Lower leg skin (tissue), 3 donors: ENCODE results near the gene PNCK.

Experiments used
- POLR2A ChIP-seq, 2 donors: fragments of 450-650 bp; IDR thresholded peaks; one replicate each; pipeline ENCODE4 v1.6.1; 2016 to 2017; ENCODE audit warnings: antibody characterized with exemption in 2 of 2, mild to moderate bottlenecking in 1 of 2, moderate library complexity in 1 of 2
- TF ChIP-seq, protein P1 (sequence below), 3 donors: fragments of 450-650 bp; IDR thresholded peaks; one replicate each; pipeline ENCODE4 v1.5.1; 2016; ENCODE audit warnings: antibody characterized with exemption in 3 of 3, mild to moderate bottlenecking in 3 of 3, moderate library complexity in 2 of 3

DNA sequence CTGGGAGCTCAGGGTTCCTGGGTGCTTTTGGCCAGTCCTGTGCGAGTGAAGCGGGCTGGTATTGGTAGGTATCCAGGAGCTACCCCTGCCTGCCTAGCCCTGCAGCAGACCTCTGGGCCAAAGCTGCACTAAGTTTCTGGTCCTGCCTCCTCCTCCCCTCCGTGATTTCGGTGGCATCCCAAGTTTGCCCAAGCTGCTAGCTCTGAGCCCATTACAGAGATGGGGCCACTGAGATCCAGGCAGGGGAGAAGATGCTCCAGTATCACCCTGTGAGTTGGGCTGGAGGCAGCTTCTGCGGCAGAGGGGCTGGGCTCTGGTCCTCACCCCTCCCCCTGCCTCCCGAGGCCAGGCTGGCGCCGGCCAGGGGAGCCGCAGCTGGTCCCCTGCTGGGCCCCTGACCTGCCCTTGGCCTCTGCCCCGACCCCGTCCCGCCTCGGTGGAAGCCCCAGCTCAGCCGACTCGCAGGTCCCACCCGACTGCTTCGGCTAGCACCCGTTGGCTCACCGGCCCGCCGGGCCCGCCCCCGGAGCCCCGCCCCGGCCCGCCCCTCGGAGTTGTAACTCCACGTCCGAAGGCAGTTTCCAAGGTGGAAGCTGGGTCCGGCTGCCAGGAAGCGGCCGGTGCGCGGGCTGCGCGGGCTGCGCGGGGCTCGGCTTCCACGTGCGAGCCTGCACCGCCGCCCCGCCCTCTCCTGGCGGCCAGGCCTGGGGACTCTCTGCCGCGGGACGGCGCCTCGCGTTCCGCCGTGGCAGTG, 26.8 kb downstream of the PNCK start, which contains the start of gene DUSP9:
- TF ChIP-seq, protein P1, sequence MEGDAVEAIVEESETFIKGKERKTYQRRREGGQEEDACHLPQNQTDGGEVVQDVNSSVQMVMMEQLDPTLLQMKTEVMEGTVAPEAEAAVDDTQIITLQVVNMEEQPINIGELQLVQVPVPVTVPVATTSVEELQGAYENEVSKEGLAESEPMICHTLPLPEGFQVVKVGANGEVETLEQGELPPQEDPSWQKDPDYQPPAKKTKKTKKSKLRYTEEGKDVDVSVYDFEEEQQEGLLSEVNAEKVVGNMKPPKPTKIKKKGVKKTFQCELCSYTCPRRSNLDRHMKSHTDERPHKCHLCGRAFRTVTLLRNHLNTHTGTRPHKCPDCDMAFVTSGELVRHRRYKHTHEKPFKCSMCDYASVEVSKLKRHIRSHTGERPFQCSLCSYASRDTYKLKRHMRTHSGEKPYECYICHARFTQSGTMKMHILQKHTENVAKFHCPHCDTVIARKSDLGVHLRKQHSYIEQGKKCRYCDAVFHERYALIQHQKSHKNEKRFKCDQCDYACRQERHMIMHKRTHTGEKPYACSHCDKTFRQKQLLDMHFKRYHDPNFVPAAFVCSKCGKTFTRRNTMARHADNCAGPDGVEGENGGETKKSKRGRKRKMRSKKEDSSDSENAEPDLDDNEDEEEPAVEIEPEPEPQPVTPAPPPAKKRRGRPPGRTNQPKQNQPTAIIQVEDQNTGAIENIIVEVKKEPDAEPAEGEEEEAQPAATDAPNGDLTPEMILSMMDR (IDR thresholded peaks at IDR 0.05) = peak in 1 of 3 donors; percentile 37
- TF ChIP-seq POLR2A (IDR thresholded peaks at IDR 0.05) = no peak
